ENCODE data around the gene EPHB1. TPM values are rescaled to one million over a fixed set of nuclear protein-coding genes. Genes with fewer than 3 reads are reported as not detected.

Gene EPHB1
- polyA plus RNA-seq, 1 of the 3 experiments (the other 2 are of a cell fraction), result 1.2 TPM

- no peak for DNase-seq
- H3K36me3 ChIP-seq (replicated peaks in 1 of 2; ENCODE audit: control insufficient read depth in 1 of 2, insufficient read depth in 2 of 2, low read length in 1 of 2), result no peaks in the 10 kb centered on the region
- no peaks in the 10 kb centered on the region for H4K20me1 ChIP-seq (ENCODE audit: insufficient read depth)
- no peak overlapping the region for H3K4me2 ChIP-seq
- H3K4me1 ChIP-seq (ENCODE audit: control insufficient read depth in 1 of 2, insufficient read depth in 2 of 2, low read depth in 1 of 2, low read length in 1 of 2), result peaks cover 0 to 14% of the 10 kb centered on the region in 2 experiments; a peak in 1 of 4 replicates
- no peak overlapping the region for H2AFZ ChIP-seq (ENCODE audit: low read depth)
- WGBS (ENCODE audit: low lambda C conversion rate), result 54% methylated on average over 8 of the region's 8 CpGs
- no peak for TF ChIP-seq SIN3A (IDR thresholded peaks at IDR 0.05; ENCODE audit: borderline replicate concordance, low read depth, low read length)
- TF ChIP-seq NFIC (IDR thresholded peaks at IDR 0.05; ENCODE audit: borderline replicate concordance), result no peak
- TF ChIP-seq FOSL2 (IDR thresholded peaks at IDR 0.05; ENCODE audit: borderline replicate concordance, low read depth), result no peak
- TF ChIP-seq GATA2 (CRISPR knock-in tag; IDR thresholded peaks at IDR 0.05), result no peak
- TF ChIP-seq TCF12 (IDR thresholded peaks at IDR 0.05), result no peak
- no peak for TF ChIP-seq YY1 (IDR thresholded peaks at IDR 0.05; ENCODE audit: low read depth)
- TF ChIP-seq MXI1 (IDR thresholded peaks at IDR 0.05; ENCODE audit: low read depth, low read length), result no peak
- no peak for TF ChIP-seq POLR2AphosphoS5 (IDR thresholded peaks at IDR 0.05; ENCODE audit: low read depth, low read length)
- TF ChIP-seq RXRA (IDR thresholded peaks at IDR 0.05; ENCODE audit: borderline replicate concordance, low read depth), result no peak
- TF ChIP-seq EP300 (IDR thresholded peaks at IDR 0.05; ENCODE audit: borderline replicate concordance in 1 of 2, low read depth in 1 of 2, low read length in 1 of 2), result no peak
- no peak for TF ChIP-seq TEAD4 (IDR thresholded peaks at IDR 0.05; ENCODE audit: borderline replicate concordance, insufficient read depth)
- TF ChIP-seq SMC3 (IDR thresholded peaks at IDR 0.05; ENCODE audit: low read depth, low read length), result no peak
- TF ChIP-seq, protein P1, sequence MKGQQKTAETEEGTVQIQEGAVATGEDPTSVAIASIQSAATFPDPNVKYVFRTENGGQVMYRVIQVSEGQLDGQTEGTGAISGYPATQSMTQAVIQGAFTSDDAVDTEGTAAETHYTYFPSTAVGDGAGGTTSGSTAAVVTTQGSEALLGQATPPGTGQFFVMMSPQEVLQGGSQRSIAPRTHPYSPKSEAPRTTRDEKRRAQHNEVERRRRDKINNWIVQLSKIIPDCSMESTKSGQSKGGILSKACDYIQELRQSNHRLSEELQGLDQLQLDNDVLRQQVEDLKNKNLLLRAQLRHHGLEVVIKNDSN (IDR thresholded peaks at IDR 0.05; ENCODE audit: borderline replicate concordance, low read depth), result no peak
- no peak for TF ChIP-seq JUND (IDR thresholded peaks at IDR 0.05)
- H3K4me3 ChIP-seq (ENCODE audit: low read depth in 2 of 2, low read length in 1 of 2), result no peak overlapping the region
- H3K79me2 ChIP-seq (ENCODE audit: insufficient read depth), result no peaks in the 10 kb centered on the region
- no peaks in the 10 kb centered on the region for H3K9me2 ChIP-seq
- POLR2A ChIA-PET, result no interaction called here
- CTCF ChIA-PET, result interaction anchor here (1.3 kb wide), 1 partner anchor 9 kb away, joined by 3 read pairs; no protein-coding TSS in a partner anchor
- no peak overlapping the region for H3K9ac ChIP-seq
- H3K27ac ChIP-seq (ENCODE audit: low read depth in 2 of 2, low read length in 1 of 2), result no peak overlapping the region
- H3F3A ChIP-seq (replicated peaks; ENCODE audit: insufficient read depth), result no peaks in the 10 kb centered on the region
- H3K27me3 ChIP-seq (ENCODE audit: insufficient read depth), result no peaks in the 10 kb centered on the region
- H3K9me3 ChIP-seq, result no peaks in the 10 kb centered on the region
Observed at GRCh38 chr3:135133905-135134683, 339.0 kb downstream of the EPHB1 start.

DNA sequence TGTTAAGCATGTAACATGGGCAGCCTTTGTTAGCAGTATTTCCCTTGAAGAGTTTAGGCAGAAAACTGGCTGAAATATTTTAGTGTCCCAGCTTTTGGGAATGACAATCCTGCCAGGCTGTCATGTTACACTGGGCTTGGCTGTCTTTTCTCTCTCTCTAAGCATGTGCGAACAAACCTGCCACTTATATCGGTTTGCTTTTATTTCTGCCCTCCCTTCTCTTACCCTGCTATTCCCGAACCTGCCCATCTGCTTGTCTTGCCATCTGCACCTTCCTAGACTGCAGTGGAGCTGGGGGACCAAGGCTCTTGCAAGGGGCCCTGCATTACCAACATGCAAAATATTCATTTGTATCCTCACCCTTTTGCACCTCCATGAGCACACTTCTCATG, 339.6 kb downstream of the EPHB1 start:
- Histone ChIP-seq H3K9ac (no peak overlapping the region), H3F3A (replicated peaks; ENCODE audit: insufficient read depth) (no peaks in the 10 kb centered on the region), H2AFZ (ENCODE audit: low read depth) (no peak overlapping the region), H3K36me3 (replicated peaks in 1 of 2; ENCODE audit: control insufficient read depth in 1 of 2, insufficient read depth in 2 of 2, low read length in 1 of 2) (no peaks in the 10 kb centered on the region), H3K9me3 (no peaks in the 10 kb centered on the region), H3K4me3 (ENCODE audit: low read depth in 2 of 2, low read length in 1 of 2) (no peak overlapping the region), H3K9me2 (no peaks in the 10 kb centered on the region), H3K27me3 (ENCODE audit: insufficient read depth) (no peaks in the 10 kb centered on the region), H3K4me2 (no peak overlapping the region), H3K4me1 (ENCODE audit: control insufficient read depth in 1 of 2, insufficient read depth in 2 of 2, low read depth in 1 of 2, low read length in 1 of 2) (peaks cover 0 to 14% of the 10 kb centered on the region in 2 experiments; a peak in 1 of 4 replicates), H3K79me2 (ENCODE audit: insufficient read depth) (no peaks in the 10 kb centered on the region), H3K27ac (ENCODE audit: low read depth in 2 of 2, low read length in 1 of 2) (no peak overlapping the region), H4K20me1 (ENCODE audit: insufficient read depth) (no peaks in the 10 kb centered on the region)
- ChIA-PET POLR2A (no interaction called here), CTCF (no interaction called here)
- TF ChIP-seq TCF12 (IDR thresholded peaks at IDR 0.05), result no peak
- TF ChIP-seq FOXM1 (IDR thresholded peaks at IDR 0.05; ENCODE audit: low read depth), result no peak
- TF ChIP-seq NRF1 (IDR thresholded peaks at IDR 0.05; ENCODE audit: low read depth, low read length), result no peak
- no peak for TF ChIP-seq GABPA (IDR thresholded peaks at IDR 0.05; ENCODE audit: low read depth)
- no peak for TF ChIP-seq ELF1 (IDR thresholded peaks at IDR 0.05)
- no peak for TF ChIP-seq SMC3 (IDR thresholded peaks at IDR 0.05; ENCODE audit: low read depth, low read length)
- no peak for TF ChIP-seq RCOR1 (IDR thresholded peaks at IDR 0.05; ENCODE audit: low read length)
- TF ChIP-seq EP300 (IDR thresholded peaks at IDR 0.05; ENCODE audit: borderline replicate concordance in 1 of 2, low read depth in 1 of 2, low read length in 1 of 2), result no peak
- TF ChIP-seq NFIC (IDR thresholded peaks at IDR 0.05; ENCODE audit: borderline replicate concordance), result no peak
- no peak for TF ChIP-seq JUND (IDR thresholded peaks at IDR 0.05)
- no peak for TF ChIP-seq POLR2AphosphoS5 (IDR thresholded peaks at IDR 0.05; ENCODE audit: low read depth, low read length)
- no peak for TF ChIP-seq MXI1 (IDR thresholded peaks at IDR 0.05; ENCODE audit: low read depth, low read length)
- no peak for TF ChIP-seq TEAD4 (IDR thresholded peaks at IDR 0.05; ENCODE audit: borderline replicate concordance, insufficient read depth)
- TF ChIP-seq, protein P1 (IDR thresholded peaks at IDR 0.05; ENCODE audit: borderline replicate concordance, low read depth), result no peak
- TF ChIP-seq, protein P2, sequence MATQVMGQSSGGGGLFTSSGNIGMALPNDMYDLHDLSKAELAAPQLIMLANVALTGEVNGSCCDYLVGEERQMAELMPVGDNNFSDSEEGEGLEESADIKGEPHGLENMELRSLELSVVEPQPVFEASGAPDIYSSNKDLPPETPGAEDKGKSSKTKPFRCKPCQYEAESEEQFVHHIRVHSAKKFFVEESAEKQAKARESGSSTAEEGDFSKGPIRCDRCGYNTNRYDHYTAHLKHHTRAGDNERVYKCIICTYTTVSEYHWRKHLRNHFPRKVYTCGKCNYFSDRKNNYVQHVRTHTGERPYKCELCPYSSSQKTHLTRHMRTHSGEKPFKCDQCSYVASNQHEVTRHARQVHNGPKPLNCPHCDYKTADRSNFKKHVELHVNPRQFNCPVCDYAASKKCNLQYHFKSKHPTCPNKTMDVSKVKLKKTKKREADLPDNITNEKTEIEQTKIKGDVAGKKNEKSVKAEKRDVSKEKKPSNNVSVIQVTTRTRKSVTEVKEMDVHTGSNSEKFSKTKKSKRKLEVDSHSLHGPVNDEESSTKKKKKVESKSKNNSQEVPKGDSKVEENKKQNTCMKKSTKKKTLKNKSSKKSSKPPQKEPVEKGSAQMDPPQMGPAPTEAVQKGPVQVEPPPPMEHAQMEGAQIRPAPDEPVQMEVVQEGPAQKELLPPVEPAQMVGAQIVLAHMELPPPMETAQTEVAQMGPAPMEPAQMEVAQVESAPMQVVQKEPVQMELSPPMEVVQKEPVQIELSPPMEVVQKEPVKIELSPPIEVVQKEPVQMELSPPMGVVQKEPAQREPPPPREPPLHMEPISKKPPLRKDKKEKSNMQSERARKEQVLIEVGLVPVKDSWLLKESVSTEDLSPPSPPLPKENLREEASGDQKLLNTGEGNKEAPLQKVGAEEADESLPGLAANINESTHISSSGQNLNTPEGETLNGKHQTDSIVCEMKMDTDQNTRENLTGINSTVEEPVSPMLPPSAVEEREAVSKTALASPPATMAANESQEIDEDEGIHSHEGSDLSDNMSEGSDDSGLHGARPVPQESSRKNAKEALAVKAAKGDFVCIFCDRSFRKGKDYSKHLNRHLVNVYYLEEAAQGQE (IDR thresholded peaks at IDR 0.05; ENCODE audit: low read depth, low read length), result no peak
- no peak for DNase-seq
- 44% methylated on average over 3 of the region's 3 CpGs for WGBS (ENCODE audit: low lambda C conversion rate)
